ENCODE results near the gene HS3ST5.
"Not testable (repeated sequence)": the region's sequence is repeated elsewhere in the genome, so short reads cannot be mapped to it uniquely, and the experiment has no call there.

HS3ST5 gene

GRCh38 chr6:114014106-114014505, 328.7 kb downstream of the HS3ST5 start:
- H3K27ac ChIP-seq (ENCODE audit: low read depth, low read length); H3K36me3 ChIP-seq (ENCODE audit: control insufficient read depth, insufficient read depth, low read length); H3K27me3 ChIP-seq (ENCODE audit: control insufficient read depth, insufficient read depth, low read length): not testable (repeated sequence)
- Histone ChIP-seq H3K9ac (ENCODE audit: low read length) (peak overlapping the region; percentile 64), H3K4me3 (ENCODE audit: low read depth, low read length) (peak overlapping the region; percentile 18; the same call in 1 of the 2 replicates), H3K9me3 (ENCODE audit: control insufficient read depth, insufficient read depth, low read depth, low read length) (peaks cover 12% of the 10 kb centered on the region; the same call in 1 of the 2 replicates), H3K4me1 (ENCODE audit: control insufficient read depth, insufficient read depth, low read length) (peaks cover 23% of the 10 kb centered on the region)

GRCh38 chr6:114011486-114011885, 331.3 kb downstream of the HS3ST5 start:
- peak overlapping the region; percentile 87 for H3K9ac ChIP-seq (ENCODE audit: low read length)
- H3K27ac ChIP-seq (ENCODE audit: low read depth, low read length): peak overlapping the region; percentile 94; the same call in 1 of the 2 replicates
- H3K27me3 ChIP-seq (ENCODE audit: control insufficient read depth, insufficient read depth, low read length); H3K9me3 ChIP-seq (ENCODE audit: control insufficient read depth, insufficient read depth, low read depth, low read length); H3K4me3 ChIP-seq (ENCODE audit: low read depth, low read length); H3K36me3 ChIP-seq (ENCODE audit: control insufficient read depth, insufficient read depth, low read length): not testable (repeated sequence)
- H3K4me1 ChIP-seq (ENCODE audit: control insufficient read depth, insufficient read depth, low read length): peaks cover 43% of the 10 kb centered on the region

GRCh38 chr6:114010540-114010939, 332.3 kb downstream of the HS3ST5 start:
- Histone ChIP-seq H3K9ac (ENCODE audit: low read length) (peak overlapping the region; percentile 87), H3K9me3 (ENCODE audit: control insufficient read depth, insufficient read depth, low read depth, low read length) (no peaks in the 10 kb centered on the region), H3K4me3 (ENCODE audit: low read depth, low read length) (peak overlapping the region; percentile 38; the same call in 1 of the 2 replicates), H3K27me3 (ENCODE audit: control insufficient read depth, insufficient read depth, low read length) (no peaks in the 10 kb centered on the region), H3K4me1 (ENCODE audit: control insufficient read depth, insufficient read depth, low read length) (peaks cover 43% of the 10 kb centered on the region), H3K27ac (ENCODE audit: low read depth, low read length) (peak overlapping the region; percentile 94; the same call in 1 of the 2 replicates), H3K36me3 (ENCODE audit: control insufficient read depth, insufficient read depth, low read length) (no peaks in the 10 kb centered on the region)

- H3K9ac ChIP-seq (ENCODE audit: low read length): peak overlapping the region; percentile 87
- H3K36me3 ChIP-seq (ENCODE audit: control insufficient read depth, insufficient read depth, low read length): no peaks in the 10 kb centered on the region
- H3K9me3 ChIP-seq (ENCODE audit: control insufficient read depth, insufficient read depth, low read depth, low read length): no peaks in the 10 kb centered on the region
- peak overlapping the region; percentile 94 for H3K27ac ChIP-seq (ENCODE audit: low read depth, low read length)
- peak overlapping the region; percentile 38 for H3K4me3 ChIP-seq (ENCODE audit: low read depth, low read length)
- H3K4me1 ChIP-seq (ENCODE audit: control insufficient read depth, insufficient read depth, low read length): peaks cover 43% of the 10 kb centered on the region
- no peaks in the 10 kb centered on the region for H3K27me3 ChIP-seq (ENCODE audit: control insufficient read depth, insufficient read depth, low read length)
Measured at GRCh38 chr6:114009192-114009591, 333.6 kb downstream of the HS3ST5 start.

- Histone ChIP-seq H3K9me3 (ENCODE audit: control insufficient read depth, insufficient read depth, low read depth, low read length) (no peaks in the 10 kb centered on the region), H3K27ac (ENCODE audit: low read depth, low read length) (peak overlapping the region; percentile 94; the same call in 1 of the 2 replicates), H3K4me3 (ENCODE audit: low read depth, low read length) (peak overlapping the region; percentile 21; the same call in 1 of the 2 replicates), H3K36me3 (ENCODE audit: control insufficient read depth, insufficient read depth, low read length) (no peaks in the 10 kb centered on the region), H3K9ac (ENCODE audit: low read length) (no peak overlapping the region), H3K4me1 (ENCODE audit: control insufficient read depth, insufficient read depth, low read length) (peaks cover 43% of the 10 kb centered on the region), H3K27me3 (ENCODE audit: control insufficient read depth, insufficient read depth, low read length) (no peaks in the 10 kb centered on the region)
Measured at GRCh38 chr6:114008331-114008730, 334.5 kb downstream of the HS3ST5 start.

GRCh38 chr6:114007516-114007915, 335.3 kb downstream of the HS3ST5 start:
- peaks cover 48% of the 10 kb centered on the region for H3K4me1 ChIP-seq (ENCODE audit: control insufficient read depth, insufficient read depth, low read length)
- H3K27me3 ChIP-seq (ENCODE audit: control insufficient read depth, insufficient read depth, low read length): no peaks in the 10 kb centered on the region
- peak overlapping the region; percentile 29 for H3K9ac ChIP-seq (ENCODE audit: low read length)
- no peak overlapping the region; the same call in 1 of the 2 replicates for H3K4me3 ChIP-seq (ENCODE audit: low read depth, low read length)
- H3K27ac ChIP-seq (ENCODE audit: low read depth, low read length): peak overlapping the region; percentile 94; the same call in 1 of the 2 replicates
- H3K9me3 ChIP-seq (ENCODE audit: control insufficient read depth, insufficient read depth, low read depth, low read length): no peaks in the 10 kb centered on the region
- H3K36me3 ChIP-seq (ENCODE audit: control insufficient read depth, insufficient read depth, low read length): no peaks in the 10 kb centered on the region

Data from HUES6 (cell line).